ENCODE data around the gene GNAT1. TPM values are rescaled to one million over a fixed set of nuclear protein-coding genes. Genes with fewer than 3 reads are reported as not detected.

GNAT1 gene
- total and polyA plus RNA-seq, 2 of the 13 experiments (the other 11 are each of a cell fraction or from before 2014, with no cell fraction given): 0.15 TPM; not detected in 1

DNA sequence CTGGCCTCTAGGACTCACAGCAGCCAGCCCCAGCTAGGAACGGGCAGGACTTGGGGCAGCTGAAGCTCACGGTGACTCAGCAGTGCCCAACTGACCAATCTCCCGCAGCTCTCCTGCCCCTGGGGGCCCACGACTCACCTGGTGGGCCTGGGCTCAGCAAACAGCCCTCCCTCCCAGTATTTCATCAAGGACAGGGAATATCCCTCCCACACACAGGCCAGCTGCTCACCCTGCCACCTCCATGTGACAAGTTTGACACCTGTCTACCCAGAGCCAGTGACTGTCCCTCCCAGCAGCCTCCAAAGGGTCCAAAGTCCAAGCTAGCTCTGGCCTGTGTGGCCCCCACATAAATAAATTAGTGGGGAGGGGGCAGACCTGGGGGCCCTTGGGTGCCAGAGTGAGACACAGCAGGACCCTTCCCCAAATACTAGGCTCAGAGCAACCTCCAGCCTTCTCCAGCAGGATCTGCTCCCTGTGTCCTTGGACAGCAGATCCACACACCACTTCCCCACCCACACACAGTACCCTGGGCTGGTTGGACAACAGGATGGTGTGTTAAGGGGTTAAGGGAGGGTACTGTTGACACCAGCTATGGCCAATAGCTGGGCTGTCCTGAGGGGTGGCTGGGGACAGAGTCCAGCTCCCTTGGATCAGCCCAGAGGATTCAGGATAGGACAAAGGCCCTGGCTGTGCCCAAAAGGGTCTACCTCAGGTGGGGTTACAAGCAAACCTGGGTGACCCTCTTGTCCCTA is 4.3 kb downstream of the GNAT1 start (continued):
- TF ChIP-seq, protein P1, sequence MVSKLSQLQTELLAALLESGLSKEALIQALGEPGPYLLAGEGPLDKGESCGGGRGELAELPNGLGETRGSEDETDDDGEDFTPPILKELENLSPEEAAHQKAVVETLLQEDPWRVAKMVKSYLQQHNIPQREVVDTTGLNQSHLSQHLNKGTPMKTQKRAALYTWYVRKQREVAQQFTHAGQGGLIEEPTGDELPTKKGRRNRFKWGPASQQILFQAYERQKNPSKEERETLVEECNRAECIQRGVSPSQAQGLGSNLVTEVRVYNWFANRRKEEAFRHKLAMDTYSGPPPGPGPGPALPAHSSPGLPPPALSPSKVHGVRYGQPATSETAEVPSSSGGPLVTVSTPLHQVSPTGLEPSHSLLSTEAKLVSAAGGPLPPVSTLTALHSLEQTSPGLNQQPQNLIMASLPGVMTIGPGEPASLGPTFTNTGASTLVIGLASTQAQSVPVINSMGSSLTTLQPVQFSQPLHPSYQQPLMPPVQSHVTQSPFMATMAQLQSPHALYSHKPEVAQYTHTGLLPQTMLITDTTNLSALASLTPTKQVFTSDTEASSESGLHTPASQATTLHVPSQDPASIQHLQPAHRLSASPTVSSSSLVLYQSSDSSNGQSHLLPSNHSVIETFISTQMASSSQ (IDR thresholded peaks at IDR 0.05; ENCODE audit: low read depth): no peak
- TF ChIP-seq, protein P1 (CRISPR knock-in tag; IDR thresholded peaks at IDR 0.05; ENCODE audit: borderline replicate concordance): peak; percentile 77; the same call in 1 of the 2 replicates
- TF ChIP-seq HDAC1 (CRISPR knock-in tag; IDR thresholded peaks at IDR 0.05): peak; percentile 75
- 0 out of 2 replicates have a peak, but pooled peaks have one; percentile 28 for TF ChIP-seq DNMT3B (CRISPR knock-in tag; conservative IDR thresholded peaks at IDR 0.05)
- TF ChIP-seq KDM3A (CRISPR knock-in tag; IDR thresholded peaks at IDR 0.05; ENCODE audit: low read depth): 0 out of 2 replicates have a peak, but pooled peaks have one; percentile 58
- TF ChIP-seq ZNF543 (CRISPR knock-in tag; IDR thresholded peaks at IDR 0.05): peak; percentile 93; the same call in 1 of the 2 replicates
- peak; percentile 64; the same call in 1 of the 2 replicates for TF ChIP-seq ZNF570 (CRISPR knock-in tag; IDR thresholded peaks at IDR 0.05; ENCODE audit: borderline replicate concordance)
- TF ChIP-seq NCOA1 (CRISPR knock-in tag; IDR thresholded peaks at IDR 0.05): peak; percentile 94
- TF ChIP-seq SNAI1 (CRISPR knock-in tag; IDR thresholded peaks at IDR 0.05; ENCODE audit: borderline replicate concordance): no peak
- TF ChIP-seq, protein P2, sequence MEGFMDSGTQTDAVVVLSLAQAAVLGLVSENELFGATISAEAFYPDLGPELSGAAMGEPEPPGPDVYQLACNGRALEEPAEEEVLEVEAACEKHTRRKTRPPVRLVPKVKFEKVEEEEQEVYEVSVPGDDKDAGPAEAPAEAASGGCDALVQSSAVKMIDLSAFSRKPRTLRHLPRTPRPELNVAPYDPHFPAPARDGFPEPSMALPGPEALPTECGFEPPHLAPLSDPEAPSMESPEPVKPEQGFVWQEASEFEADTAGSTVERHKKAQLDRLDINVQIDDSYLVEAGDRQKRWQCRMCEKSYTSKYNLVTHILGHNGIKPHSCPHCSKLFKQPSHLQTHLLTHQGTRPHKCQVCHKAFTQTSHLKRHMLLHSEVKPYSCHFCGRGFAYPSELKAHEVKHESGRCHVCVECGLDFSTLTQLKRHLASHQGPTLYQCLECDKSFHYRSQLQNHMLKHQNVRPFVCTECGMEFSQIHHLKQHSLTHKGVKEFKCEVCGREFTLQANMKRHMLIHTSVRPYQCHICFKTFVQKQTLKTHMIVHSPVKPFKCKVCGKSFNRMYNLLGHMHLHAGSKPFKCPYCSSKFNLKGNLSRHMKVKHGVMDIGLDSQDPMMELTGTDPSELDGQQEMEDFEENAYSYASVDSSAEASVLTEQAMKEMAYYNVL (CRISPR knock-in tag; IDR thresholded peaks at IDR 0.05; ENCODE audit: borderline replicate concordance): 0 out of 2 replicates have a peak, but pooled peaks have one; percentile 10
- peak; percentile 48; the same call in 1 of the 2 replicates for TF ChIP-seq ZNF263 (CRISPR knock-in tag; IDR thresholded peaks at IDR 0.05)
- peak; percentile 98 for TF ChIP-seq HIVEP1 (CRISPR knock-in tag; IDR thresholded peaks at IDR 0.05)
- TF ChIP-seq MEF2D (CRISPR knock-in tag; IDR thresholded peaks at IDR 0.05): peak; percentile 95
- peak; percentile 51 for TF ChIP-seq ZNF614 (CRISPR knock-in tag; IDR thresholded peaks at IDR 0.05; ENCODE audit: borderline replicate concordance)
- peak; percentile 61; the same call in 1 of the 2 replicates for TF ChIP-seq TSC22D2 (CRISPR knock-in tag; IDR thresholded peaks at IDR 0.05; ENCODE audit: borderline replicate concordance)
- TF ChIP-seq DPF2 (CRISPR knock-in tag; IDR thresholded peaks at IDR 0.05; ENCODE audit: borderline replicate concordance, low read depth): peak; percentile 81
- TF ChIP-seq, protein P3, sequence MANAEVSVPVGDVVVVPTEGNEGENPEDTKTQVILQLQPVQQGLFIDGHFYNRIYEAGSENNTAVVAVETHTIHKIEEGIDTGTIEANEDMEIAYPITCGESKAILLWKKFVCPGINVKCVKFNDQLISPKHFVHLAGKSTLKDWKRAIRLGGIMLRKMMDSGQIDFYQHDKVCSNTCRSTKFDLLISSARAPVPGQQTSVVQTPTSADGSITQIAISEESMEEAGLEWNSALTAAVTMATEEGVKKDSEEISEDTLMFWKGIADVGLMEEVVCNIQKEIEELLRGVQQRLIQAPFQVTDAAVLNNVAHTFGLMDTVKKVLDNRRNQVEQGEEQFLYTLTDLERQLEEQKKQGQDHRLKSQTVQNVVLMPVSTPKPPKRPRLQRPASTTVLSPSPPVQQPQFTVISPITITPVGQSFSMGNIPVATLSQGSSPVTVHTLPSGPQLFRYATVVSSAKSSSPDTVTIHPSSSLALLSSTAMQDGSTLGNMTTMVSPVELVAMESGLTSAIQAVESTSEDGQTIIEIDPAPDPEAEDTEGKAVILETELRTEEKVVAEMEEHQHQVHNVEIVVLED (CRISPR knock-in tag; IDR thresholded peaks at IDR 0.05; ENCODE audit: borderline replicate concordance): peak; percentile 67; the same call in 1 of the 2 replicates

All from HepG2 (cell line).